ENCODE data around the gene PFDN2.

- no peak for TF ChIP-seq POLR2A (IDR thresholded peaks at IDR 0.05)
- TF ChIP-seq, protein P1, sequence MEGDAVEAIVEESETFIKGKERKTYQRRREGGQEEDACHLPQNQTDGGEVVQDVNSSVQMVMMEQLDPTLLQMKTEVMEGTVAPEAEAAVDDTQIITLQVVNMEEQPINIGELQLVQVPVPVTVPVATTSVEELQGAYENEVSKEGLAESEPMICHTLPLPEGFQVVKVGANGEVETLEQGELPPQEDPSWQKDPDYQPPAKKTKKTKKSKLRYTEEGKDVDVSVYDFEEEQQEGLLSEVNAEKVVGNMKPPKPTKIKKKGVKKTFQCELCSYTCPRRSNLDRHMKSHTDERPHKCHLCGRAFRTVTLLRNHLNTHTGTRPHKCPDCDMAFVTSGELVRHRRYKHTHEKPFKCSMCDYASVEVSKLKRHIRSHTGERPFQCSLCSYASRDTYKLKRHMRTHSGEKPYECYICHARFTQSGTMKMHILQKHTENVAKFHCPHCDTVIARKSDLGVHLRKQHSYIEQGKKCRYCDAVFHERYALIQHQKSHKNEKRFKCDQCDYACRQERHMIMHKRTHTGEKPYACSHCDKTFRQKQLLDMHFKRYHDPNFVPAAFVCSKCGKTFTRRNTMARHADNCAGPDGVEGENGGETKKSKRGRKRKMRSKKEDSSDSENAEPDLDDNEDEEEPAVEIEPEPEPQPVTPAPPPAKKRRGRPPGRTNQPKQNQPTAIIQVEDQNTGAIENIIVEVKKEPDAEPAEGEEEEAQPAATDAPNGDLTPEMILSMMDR (IDR thresholded peaks at IDR 0.05): no peak
These were observed 15.4 kb upstream of the PFDN2 start for GRCh38 chr1:161133220-161133740.

Measured in adrenal gland (tissue), 5 donors.